B cell (primary cell): ENCODE data around the gene STEEP1. TPM values are rescaled to one million over a fixed set of nuclear protein-coding genes. Genes with fewer than 3 reads are reported as not detected.

Experiments
- ATAC-seq: fragments of 200-7000 bp; cut with Tn5 transposase; one replicate; pipeline ENCODE4 v1.10.0; 2021; ENCODE audit warnings: low read depth, mild to moderate bottlenecking, moderate number of reproducible peaks, moderate library complexity
- CTCF ChIA-PET: fragments of 350-600 bp; sonication (Branson Sonifier 250); formaldehyde crosslinking; loops from one replicate; lab custom pipeline; 2021; ENCODE audit warnings: antibody characterized with exemption, inconsistent platforms; lab: Charles Lee
- POLR2A ChIA-PET: fragments of 350-600 bp; sonication (Branson Sonifier 250); formaldehyde crosslinking; loops from one replicate; lab custom pipeline; 2021; ENCODE audit warnings: antibody characterized with exemption; lab: Charles Lee
- DNase-seq: peaks from one replicate; pipeline ENCODE4 v3.0.0; 2013
- H2AFZ ChIP-seq: 2 replicates; pipeline ENCODE4 v1.6.1; 2012; ENCODE audit warnings: mild to moderate bottlenecking, low read depth, low read length; ENCODE audit not compliant: insufficient read depth, poor library complexity, severe bottlenecking
- H3K27ac ChIP-seq, 2 donors: 1 replicate in 1 of 2; 2 replicates in 1 of 2; pipeline ENCODE4 v1.5.1; 2012 to 2013; ENCODE audit warnings: low read length in 2 of 2, mild to moderate bottlenecking in 2 of 2, moderate library complexity in 1 of 2
- H3K27me3 ChIP-seq, 4 experiments: fragments of 200-600 bp in 1 of 4; sonication (generic) in 1 of 4; replicated peaks in 1 of 4; 1 replicate in 2 of 4; 2 replicates in 2 of 4; pipeline versions ENCODE4 v1.6.1 to v1.7.0; 2013 to 2016; ENCODE audit warnings: low read length in 3 of 4, mild to moderate bottlenecking in 2 of 4, mixed read lengths in 1 of 4, moderate library complexity in 1 of 4; ENCODE audit not compliant: insufficient read depth in 4 of 4, control insufficient read depth in 3 of 4; ENCODE audit errors: control extremely low read depth in 1 of 4
- H3K36me3 ChIP-seq, 2 experiments: replicated peaks in 1 of 2; 1 replicate in 1 of 2; 2 replicates in 1 of 2; pipeline versions ENCODE4 v1.6.1 to v1.7.1; 2013; ENCODE audit warnings: low read length in 1 of 2; ENCODE audit not compliant: insufficient read depth in 2 of 2, control insufficient read depth in 1 of 2; ENCODE audit errors: control extremely low read depth in 1 of 2, extremely low read depth in 1 of 2
- H3K4me1 ChIP-seq, 2 donors: fragments of 200-600 bp in 1 of 2; sonication (generic) in 1 of 2; 1 replicate in 1 of 2; 2 replicates in 1 of 2; pipeline versions ENCODE4 v1.5.1 to v1.6.1; 2013 to 2017; ENCODE audit warnings: low read length in 2 of 2; ENCODE audit not compliant: control insufficient read depth in 2 of 2, insufficient read depth in 2 of 2
- H3K4me2 ChIP-seq: replicated peaks from 2 replicates; pipeline ENCODE3; 2012; ENCODE audit warnings: mild to moderate bottlenecking, low read depth, low read length; ENCODE audit not compliant: poor library complexity, severe bottlenecking
- H3K4me3 ChIP-seq, 5 experiments: fragments of 200-600 bp in 1 of 5; sonication (generic) in 1 of 5; 1 replicate in 3 of 5; 2 replicates in 2 of 5; pipeline versions ENCODE4 v1.5.1 to v1.7.0; 2011 to 2016; ENCODE audit warnings: low read length in 4 of 5, mild to moderate bottlenecking in 4 of 5, low read depth in 2 of 5, control low read depth in 1 of 5, moderate library complexity in 1 of 5; ENCODE audit not compliant: insufficient read depth in 1 of 5; ENCODE audit errors: control extremely low read depth in 1 of 5, extremely low read depth in 1 of 5
- H3K79me2 ChIP-seq: fragments of 200-600 bp; sonication (generic); one replicate; pipeline ENCODE4 v1.6.0; 2016; ENCODE audit warnings: low read length; ENCODE audit not compliant: control insufficient read depth, insufficient read depth
- H3K9ac ChIP-seq: fragments of 200-600 bp; sonication (generic); 2 replicates; pipeline ENCODE4 v1.6.1; 2017; ENCODE audit warnings: mild to moderate bottlenecking, low read length, moderate library complexity
- H3K9me3 ChIP-seq, 3 donors: one replicate each; pipeline versions ENCODE4 v1.6.1 to v1.7.1; 2013; ENCODE audit warnings: low read length in 2 of 3; ENCODE audit not compliant: control insufficient read depth in 2 of 3, insufficient read depth in 1 of 3; ENCODE audit errors: control extremely low read depth in 1 of 3
- H4K20me1 ChIP-seq: 2 replicates; pipeline ENCODE4 v1.6.0; 2012; ENCODE audit warnings: mild to moderate bottlenecking, low read length; ENCODE audit not compliant: insufficient read depth, control insufficient read depth, poor library complexity, severe bottlenecking
- H3K27ac Mint-ChIP-seq: one replicate; pipeline ENCODE4 v1.8.0; 2021; ENCODE audit warnings: mixed read lengths
- H3K27me3 Mint-ChIP-seq: one replicate; pipeline ENCODE4 v1.8.0; 2021; ENCODE audit warnings: mixed read lengths
- H3K4me1 Mint-ChIP-seq: one replicate; pipeline ENCODE4 v1.8.0; 2021; ENCODE audit warnings: mixed read lengths
- H3K4me3 Mint-ChIP-seq: one replicate; pipeline ENCODE4 v1.8.0; 2021; ENCODE audit warnings: mixed read lengths
- H3K9me3 Mint-ChIP-seq: one replicate; pipeline ENCODE4 v1.8.0; 2022; ENCODE audit warnings: mixed read lengths; ENCODE audit not compliant: insufficient read depth
- CTCF ChIP-seq: fragments of 200-600 bp; IDR thresholded peaks from one replicate; pipeline ENCODE4 v1.8.0; 2022; ENCODE audit warnings: antibody characterized with exemption, mild to moderate bottlenecking
- EZH2 ChIP-seq: IDR thresholded peaks from 2 replicates; pipeline ENCODE4 v1.6.1; 2012; ENCODE audit warnings: borderline replicate concordance, low read depth, mild to moderate bottlenecking, moderate library complexity, low read length; ENCODE audit not compliant: insufficient read depth, poor library complexity, severe bottlenecking
- WGBS: methylation state at CpG from one replicate; pipeline ENCODE4 v1.1.5; 2013; ENCODE audit warnings: missing lambda C conversion rate; ENCODE audit not compliant: insufficient coverage; 5-methylcytosine and 5-hydroxymethylcytosine counted together
- intact Hi-C: fragments of 100-400 bp; cut with micrococcal nuclease; formaldehyde crosslinking; loops from one replicate; pipeline ENCODE4 v1.10.0; 2022
- polyA plus RNA-seq: library from polyadenylated mRNA; depleted of rRNA; stranded (reverse); fragments of >200 nt; gene quantifications from 2 replicates; pipeline ENCODE4 v1.2.3, GENCODE V29; 2012
- total RNA-seq, 2 donors: library from RNA; stranded (reverse); fragments of 120-200 nt in 1 of 2; gene quantifications; 1 replicate in 1 of 2; 2 replicates in 1 of 2; pipeline versions ENCODE4 v1.2.3 to v1.2.4, GENCODE V29; 2013 to 2022

Gene STEEP1
- total and polyA plus RNA-seq, 2 donors (not counting 1 experiment from before 2014, with no cell fraction given) = 12.0 to 27.6 TPM

- peaks cover 14% of the 10 kb centered on the region for H3K4me1 Mint-ChIP-seq
- H3K27me3 Mint-ChIP-seq = no peaks in the 10 kb centered on the region
- no peak overlapping the region for H3K9ac ChIP-seq
- ATAC-seq (no peak), DNase-seq (no peak)
- WGBS = 100% methylated on average over 3 of the region's 7 CpGs
- peak overlapping the region; percentile 53 for H3K27ac Mint-ChIP-seq
- H4K20me1 ChIP-seq = no peaks in the 10 kb centered on the region
- no peaks in the 10 kb centered on the region for H3K9me3 Mint-ChIP-seq
- H2AFZ ChIP-seq = no peak overlapping the region
- TF ChIP-seq CTCF = no peak
- no peak for TF ChIP-seq EZH2
- ChIA-PET POLR2A (no interaction called here), CTCF (no interaction called here)
- no peaks in the 10 kb centered on the region for H3K36me3 ChIP-seq
- H3K4me3 Mint-ChIP-seq = no peak overlapping the region
- intact Hi-C loops = no loop called here
- H3K79me2 ChIP-seq = no peaks in the 10 kb centered on the region
- H3K9me3 ChIP-seq = no peaks in the 10 kb centered on the region
- peaks cover 10 to 29% of the 10 kb centered on the region in 2 donors for H3K4me1 ChIP-seq
- peak overlapping the region; percentile 21 for H3K4me2 ChIP-seq
- H3K4me3 ChIP-seq = no peak overlapping the region
- no peak overlapping the region for H3K27ac ChIP-seq
- no peaks in the 10 kb centered on the region for H3K27me3 ChIP-seq
Measured at GRCh38 chrX:119501511-119502148, 63.6 kb downstream of the STEEP1 start.

- H3K4me3 ChIP-seq = no peak overlapping the region
- peak overlapping the region; percentile 21 for H3K4me2 ChIP-seq
- no peak for TF ChIP-seq CTCF
- no peak for TF ChIP-seq EZH2
- no peak overlapping the region for H3K4me3 Mint-ChIP-seq
- no peaks in the 10 kb centered on the region for H3K36me3 ChIP-seq
- no peaks in the 10 kb centered on the region for H3K9me3 ChIP-seq
- DNase-seq (no peak), ATAC-seq (no peak)
- CTCF ChIA-PET = interaction anchor here (0.6 to 1.2 kb wide), 2 partner anchors 10 to 15 kb away, joined by 3 to 4 read pairs; no protein-coding TSS in a partner anchor
- no peaks in the 10 kb centered on the region for H3K27me3 Mint-ChIP-seq
- peaks cover 22% of the 10 kb centered on the region for H3K4me1 Mint-ChIP-seq
- no peaks in the 10 kb centered on the region for H3K27me3 ChIP-seq
- H3K9me3 Mint-ChIP-seq = no peaks in the 10 kb centered on the region
- no peak overlapping the region for H3K27ac Mint-ChIP-seq
- no peak overlapping the region for H2AFZ ChIP-seq
- POLR2A ChIA-PET = no interaction called here
- H3K79me2 ChIP-seq = no peaks in the 10 kb centered on the region
- no peaks in the 10 kb centered on the region for H4K20me1 ChIP-seq
- H3K4me1 ChIP-seq = peaks cover 17 to 38% of the 10 kb centered on the region in 2 donors
- H3K9ac ChIP-seq = no peak overlapping the region
- H3K27ac ChIP-seq = no peak overlapping the region
- 100% methylated on average over 3 of the region's 13 CpGs for WGBS
- intact Hi-C loops = no loop called here
Measured at GRCh38 chrX:119500061-119500800, 65.0 kb downstream of the STEEP1 start.
